GM21423 (cell line): Measurements from ENCODE around the gene RUSC2.
"Not testable (repeated sequence)": the region's sequence is repeated elsewhere in the genome, so short reads cannot be mapped to it uniquely, and the experiment has no call there.

ENCODE experiments used
- ATAC-seq: cut with Tn5 transposase; IDR thresholded peaks from one replicate; pipeline ENCODE4 v1.9.1; 2021; ENCODE audit warnings: mild to moderate bottlenecking, moderate library complexity; ENCODE audit not compliant: unreplicated experiment

Gene RUSC2

DNA sequence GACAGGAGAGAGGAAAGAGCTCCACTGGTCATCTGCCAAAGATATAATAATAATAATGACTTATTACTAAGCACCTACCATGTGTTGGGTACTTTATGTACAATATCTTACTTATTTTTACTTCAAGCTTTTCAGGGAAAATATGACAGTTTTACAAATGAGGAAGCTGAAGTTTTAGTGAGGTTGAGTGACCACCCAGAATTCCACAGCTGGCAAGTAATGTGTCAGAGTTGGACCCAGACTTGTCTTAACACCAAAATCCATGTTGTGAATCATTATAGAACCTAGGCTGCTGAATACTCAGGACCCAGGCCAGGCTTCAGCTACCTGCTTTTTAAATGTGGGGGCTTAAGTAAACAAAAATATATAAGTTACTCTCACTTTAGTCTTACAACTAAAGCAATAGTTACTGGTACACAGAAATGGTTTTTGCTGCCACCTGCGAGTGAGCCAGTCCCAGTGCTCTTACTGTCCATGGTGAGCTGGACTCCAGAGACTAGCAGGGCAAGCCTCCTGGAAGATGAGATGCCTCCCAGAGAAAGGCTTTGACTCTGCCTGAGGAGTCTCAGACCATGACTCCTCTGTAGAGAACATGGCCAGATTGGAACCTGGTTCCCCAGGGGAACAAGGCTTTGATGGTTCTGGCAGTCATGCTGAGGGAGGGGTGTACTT, 29.9 kb downstream of the RUSC2 start:
- no peak for ATAC-seq

DNA sequence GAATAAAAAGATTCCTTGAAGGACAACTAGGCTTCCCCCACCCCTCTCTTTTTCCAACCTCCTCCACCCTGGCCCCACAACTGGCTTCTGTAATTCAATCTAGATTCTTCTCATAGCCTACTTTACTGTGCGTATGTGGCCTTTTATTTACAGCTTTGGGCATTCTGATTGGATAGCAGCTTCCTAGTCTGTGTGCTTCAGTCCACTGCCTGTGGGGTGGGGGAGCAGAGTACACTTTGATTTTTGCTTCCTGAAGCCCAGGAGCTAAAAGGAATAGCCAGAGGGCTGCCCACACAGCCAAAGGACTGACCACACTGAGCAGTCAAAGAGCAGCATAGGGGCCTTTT, 30.4 kb downstream of the RUSC2 start:
- ATAC-seq, result no peak

DNA sequence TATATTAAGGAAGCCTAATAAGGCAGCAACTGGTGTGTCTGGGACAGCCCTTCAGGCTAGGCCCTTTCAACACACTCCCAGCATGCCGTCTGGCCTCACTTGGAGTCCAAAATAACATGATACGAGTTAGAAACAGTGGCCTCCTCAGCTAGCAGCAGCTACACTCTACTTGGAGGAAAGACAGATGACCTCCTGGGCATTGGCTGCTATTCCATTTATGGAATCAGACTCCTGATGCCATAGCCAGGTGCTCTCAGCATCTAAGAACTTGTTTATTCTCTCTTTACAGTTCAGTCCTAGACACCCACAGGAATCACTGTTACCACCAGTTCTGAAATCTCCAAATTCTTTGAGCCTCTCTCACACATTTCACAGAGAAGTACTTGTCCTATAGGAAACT, 31.8 kb downstream of the RUSC2 start:
- no peak for ATAC-seq

DNA sequence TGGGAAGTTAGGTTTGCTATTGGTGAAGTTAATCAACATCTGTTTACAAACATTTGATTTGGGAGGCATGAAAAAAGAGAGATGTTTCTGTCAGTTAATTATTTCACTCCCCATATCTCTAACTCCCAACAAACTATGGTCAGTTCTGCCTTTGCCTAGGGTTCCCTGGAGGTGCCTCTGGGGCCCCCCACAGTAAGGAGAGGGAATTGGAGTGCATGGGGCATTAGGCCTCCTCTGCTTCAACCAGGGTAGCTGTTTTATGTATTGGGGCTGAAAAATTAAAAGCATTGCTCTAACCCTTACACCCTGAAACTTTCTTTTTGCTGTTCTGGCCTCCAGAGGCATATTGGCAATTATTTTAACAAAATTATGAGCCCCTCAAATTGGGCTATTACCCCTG, 32.3 kb downstream of the RUSC2 start:
- ATAC-seq, result no peak

DNA sequence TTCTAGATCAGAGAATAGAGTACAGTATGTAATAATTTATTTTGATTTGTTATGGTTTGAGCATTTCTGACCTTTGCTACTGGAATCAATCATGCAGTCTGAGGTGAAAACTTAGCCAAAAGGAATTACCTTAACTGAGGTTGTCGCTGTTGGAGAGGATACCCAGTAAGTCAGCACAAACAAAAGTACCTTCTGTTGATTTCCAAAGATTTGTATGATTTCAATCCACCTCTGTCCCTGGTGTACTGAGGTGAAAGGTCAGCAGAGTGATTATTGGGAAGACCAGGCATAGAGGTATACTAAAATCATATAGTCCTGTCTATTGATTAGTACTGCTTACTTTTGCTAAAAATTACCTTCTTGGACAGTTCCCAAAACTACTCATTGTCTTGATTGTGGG, 32.8 kb downstream of the RUSC2 start:
- no peak for ATAC-seq

DNA sequence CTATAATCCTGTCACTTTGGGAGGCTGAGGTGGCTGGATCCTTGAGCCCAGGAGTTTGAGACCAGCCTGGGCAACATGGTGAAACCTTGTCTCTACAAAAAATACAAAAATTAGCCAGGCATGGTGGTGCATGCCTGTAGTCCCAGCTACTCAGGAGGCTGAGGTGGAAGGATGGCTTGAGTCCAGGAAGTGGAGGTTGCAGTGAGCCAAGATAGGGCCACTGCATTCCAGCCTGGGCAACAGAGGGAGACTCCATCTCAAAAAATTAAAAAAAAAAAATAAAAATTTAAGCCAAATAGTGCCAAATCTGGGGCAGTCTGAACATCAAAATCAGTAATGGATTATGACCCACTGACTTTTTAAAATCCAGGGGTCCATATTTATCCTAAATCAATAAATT, 33.6 kb downstream of the RUSC2 start:
- ATAC-seq, result not testable (repeated sequence)

DNA sequence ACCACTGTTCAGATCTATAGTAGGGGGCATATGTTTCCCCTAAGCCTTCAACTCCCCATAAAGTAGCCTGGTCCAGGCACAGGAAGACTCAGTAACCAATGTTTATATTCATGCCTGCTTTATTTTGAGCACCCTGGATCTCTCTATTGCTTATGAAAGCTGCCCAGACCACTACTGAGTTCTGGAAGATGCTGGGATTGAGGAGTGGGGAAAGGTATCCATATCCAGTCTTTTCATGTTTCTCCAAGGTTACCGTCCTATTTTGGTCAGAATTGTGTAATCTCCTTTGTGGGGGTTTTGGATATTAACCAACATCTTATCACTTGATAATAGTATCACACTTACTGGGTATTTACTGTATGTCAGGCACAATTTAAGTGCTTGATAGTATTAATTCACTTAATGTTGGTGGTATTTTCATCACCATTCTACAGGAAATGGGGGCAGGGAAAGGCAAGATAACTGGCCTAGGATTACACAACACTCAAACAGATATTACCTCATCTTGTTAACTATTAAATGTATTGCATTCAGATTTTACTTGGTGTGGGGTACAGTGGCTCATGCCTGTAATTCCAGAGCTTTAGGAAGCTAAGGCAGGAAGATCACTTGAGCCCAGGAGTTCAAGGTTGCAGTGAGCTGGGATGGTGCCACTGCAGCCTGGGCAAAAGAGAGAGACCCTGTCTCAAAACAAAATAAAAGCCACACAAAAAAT, 36.3 kb downstream of the RUSC2 start:
- ATAC-seq, result no peak

DNA sequence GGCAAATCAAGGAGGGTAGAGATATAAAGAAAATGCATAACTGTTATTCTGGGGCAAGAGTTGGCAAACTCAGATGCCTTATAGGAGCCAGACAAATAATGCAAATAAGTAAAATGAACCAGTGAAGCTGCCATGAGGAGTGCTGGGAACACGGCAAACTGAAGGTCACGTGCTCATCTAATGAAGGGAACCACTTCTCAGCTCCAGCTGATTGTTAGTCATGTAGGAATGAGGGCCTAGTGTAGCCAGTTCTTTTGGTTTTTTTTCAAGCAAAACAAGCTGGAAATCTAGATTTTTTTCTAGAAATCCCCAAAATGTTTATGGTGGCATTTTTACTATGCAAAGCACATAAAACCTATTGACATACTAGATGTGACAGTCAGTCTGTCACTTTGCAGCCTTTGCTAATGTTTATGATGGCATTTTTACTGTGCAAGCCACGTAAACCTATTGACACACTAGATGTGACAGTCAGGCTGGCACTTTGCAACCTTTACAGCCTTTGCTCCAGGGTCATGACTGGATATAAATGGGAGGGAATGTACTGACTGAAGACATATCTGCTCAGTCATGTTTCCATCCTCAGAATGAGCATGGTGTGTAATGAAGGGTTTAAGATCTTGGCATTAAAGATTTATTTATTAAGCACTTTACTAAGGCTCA, 39.4 kb downstream of the RUSC2 start:
- ATAC-seq, result no peak

DNA sequence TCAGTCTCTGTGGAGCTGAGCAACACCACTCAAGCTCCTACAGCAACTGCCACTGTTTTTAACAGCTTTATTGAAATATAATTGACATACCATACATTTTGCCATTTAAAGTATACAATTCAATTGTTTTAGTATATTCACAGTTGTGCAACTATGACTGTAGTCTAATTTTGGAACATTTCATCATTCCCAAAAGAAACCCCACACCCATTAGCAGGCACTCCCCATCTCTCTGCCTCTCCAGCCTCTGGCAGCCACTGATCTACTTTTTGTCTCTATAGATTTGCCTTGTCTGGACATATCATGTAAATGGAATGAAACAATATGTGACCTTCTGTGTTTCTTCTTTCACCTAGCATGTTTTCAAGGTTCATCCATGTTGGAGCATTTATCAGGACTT, 43.5 kb downstream of the RUSC2 start:
- no peak for ATAC-seq

DNA sequence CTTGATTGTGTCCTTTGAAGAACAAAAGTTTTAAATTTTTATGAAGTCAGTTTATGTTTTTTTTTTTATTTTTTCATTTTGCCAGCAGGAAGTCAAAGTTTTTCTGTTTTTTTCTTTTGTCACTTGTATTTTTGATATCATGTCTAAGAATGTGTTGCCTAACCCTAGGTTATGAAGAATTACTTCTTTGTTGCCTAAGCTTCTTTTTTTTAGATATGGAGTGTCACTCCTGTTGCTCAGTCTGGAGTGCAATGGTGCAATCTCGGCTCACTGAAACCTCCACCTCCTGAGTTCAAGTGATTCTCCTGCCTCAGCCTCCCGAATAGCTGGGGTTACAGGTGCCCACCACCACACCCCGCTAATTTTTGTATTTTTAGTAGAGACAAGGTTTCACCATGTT, 45.0 kb downstream of the RUSC2 start:
- not testable (repeated sequence) for ATAC-seq

DNA sequence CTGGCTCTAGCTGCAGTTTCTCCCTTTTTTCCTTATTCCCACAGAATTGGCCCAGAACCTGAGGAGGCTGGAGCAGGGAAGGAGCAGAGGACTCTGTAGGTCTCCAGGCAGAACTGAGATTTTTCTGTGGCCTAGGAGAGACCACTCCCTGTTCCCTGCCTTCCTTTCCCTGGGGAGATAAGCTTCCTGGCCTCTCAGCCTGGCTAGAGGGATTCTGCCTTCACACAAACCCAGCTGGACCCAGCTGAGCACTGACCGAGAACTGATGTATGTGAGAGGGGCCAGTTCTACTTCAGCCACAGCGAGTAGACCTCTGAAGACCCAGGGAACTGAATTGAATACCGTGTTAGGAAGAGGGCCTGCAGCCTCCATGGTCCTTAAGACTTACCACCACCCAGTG, 48.0 kb downstream of the RUSC2 start:
- no peak for ATAC-seq

DNA sequence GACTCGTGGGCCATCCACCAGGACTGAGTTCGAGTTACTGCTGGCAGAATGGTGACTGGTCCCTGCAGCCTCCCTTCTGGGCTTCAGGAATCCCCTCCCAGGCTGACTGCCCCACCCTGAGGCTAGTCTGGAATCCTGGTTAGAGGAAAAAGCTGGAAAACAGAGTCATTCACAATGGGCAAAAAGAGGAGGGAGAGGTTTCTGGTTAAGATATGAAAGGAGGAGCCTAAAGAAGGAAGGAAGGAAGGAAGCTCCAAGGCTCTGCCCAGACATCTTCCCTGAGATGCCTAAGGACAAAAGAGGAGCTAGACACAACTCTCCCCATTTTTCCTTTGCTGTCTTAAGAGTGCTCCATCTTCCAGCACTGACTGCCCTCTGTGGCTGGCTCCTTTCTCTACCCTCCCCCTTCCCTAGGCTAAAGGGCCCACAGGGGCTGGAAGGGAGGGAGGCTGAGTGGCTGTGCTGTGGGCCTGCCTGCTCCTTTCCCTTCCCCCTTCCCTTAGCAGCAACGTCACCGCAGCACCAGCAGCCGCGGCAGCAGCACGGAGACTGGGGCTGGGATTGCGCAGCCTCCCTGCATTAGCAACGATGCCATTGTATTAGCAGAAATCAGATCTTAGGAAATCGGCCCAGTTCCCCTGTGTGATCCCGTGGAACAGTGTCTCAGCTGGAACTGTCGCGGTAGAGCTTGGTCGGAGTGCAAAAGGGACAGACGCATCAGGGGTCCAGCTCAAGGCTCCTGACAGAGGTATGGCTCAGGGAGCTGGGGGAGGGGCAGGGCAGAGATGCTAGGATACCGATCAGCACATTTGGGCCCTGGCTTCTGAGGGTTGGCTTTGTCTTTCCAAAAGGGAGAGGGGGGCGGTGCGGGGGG, 48.7 kb downstream of the RUSC2 start:
- no peak for ATAC-seq
